ENCODE data around the gene RHOB. TPM values are rescaled to one million over a fixed set of nuclear protein-coding genes. Genes with fewer than 3 reads are reported as not detected.

The RHOB gene
- total RNA-seq, 1 donor from 2014 or later = 135 TPM

- Mint-ChIP-seq H3K9me3 (ENCODE audit: unreplicated experiment) (peaks cover 14% of the 10 kb centered on the region), H3K36me3 (ENCODE audit: unreplicated experiment) (no peaks in the 10 kb centered on the region), H3K27ac (ENCODE audit: unreplicated experiment) (peak overlapping the region; percentile 95), H3K4me3 (ENCODE audit: unreplicated experiment) (peak overlapping the region; percentile 86), H3K4me1 (ENCODE audit: low read depth, unreplicated experiment) (peaks cover 15% of the 10 kb centered on the region), H3K27me3 (ENCODE audit: unreplicated experiment) (peaks cover 23% of the 10 kb centered on the region)
- TF ChIP-seq, protein P1, sequence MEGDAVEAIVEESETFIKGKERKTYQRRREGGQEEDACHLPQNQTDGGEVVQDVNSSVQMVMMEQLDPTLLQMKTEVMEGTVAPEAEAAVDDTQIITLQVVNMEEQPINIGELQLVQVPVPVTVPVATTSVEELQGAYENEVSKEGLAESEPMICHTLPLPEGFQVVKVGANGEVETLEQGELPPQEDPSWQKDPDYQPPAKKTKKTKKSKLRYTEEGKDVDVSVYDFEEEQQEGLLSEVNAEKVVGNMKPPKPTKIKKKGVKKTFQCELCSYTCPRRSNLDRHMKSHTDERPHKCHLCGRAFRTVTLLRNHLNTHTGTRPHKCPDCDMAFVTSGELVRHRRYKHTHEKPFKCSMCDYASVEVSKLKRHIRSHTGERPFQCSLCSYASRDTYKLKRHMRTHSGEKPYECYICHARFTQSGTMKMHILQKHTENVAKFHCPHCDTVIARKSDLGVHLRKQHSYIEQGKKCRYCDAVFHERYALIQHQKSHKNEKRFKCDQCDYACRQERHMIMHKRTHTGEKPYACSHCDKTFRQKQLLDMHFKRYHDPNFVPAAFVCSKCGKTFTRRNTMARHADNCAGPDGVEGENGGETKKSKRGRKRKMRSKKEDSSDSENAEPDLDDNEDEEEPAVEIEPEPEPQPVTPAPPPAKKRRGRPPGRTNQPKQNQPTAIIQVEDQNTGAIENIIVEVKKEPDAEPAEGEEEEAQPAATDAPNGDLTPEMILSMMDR (IDR thresholded peaks at IDR 0.05; ENCODE audit: partially characterized antibody, unreplicated experiment) = no peak
- peak; percentile 48 for DNase-seq
These were observed 1.5 kb downstream of the RHOB start for GRCh38 chr2:20448246-20448976.

- Mint-ChIP-seq H3K9me3 (ENCODE audit: unreplicated experiment) (peaks cover 14% of the 10 kb centered on the region), H3K4me3 (ENCODE audit: unreplicated experiment) (peak overlapping the region; percentile 86)
These were observed 2.1 kb downstream of the RHOB start for GRCh38 chr2:20448977-20449306.

GRCh38 chr2:20449501-20450200 is 2.8 kb downstream of the RHOB start:
- Mint-ChIP-seq H3K36me3 (ENCODE audit: unreplicated experiment) (no peaks in the 10 kb centered on the region), H3K9me3 (ENCODE audit: unreplicated experiment) (peaks cover 14% of the 10 kb centered on the region), H3K27me3 (ENCODE audit: unreplicated experiment) (peaks cover 23% of the 10 kb centered on the region), H3K27ac (ENCODE audit: unreplicated experiment) (peak overlapping the region; percentile 35), H3K4me1 (ENCODE audit: low read depth, unreplicated experiment) (peaks cover 15% of the 10 kb centered on the region), H3K4me3 (ENCODE audit: unreplicated experiment) (peak overlapping the region; percentile 86)
- TF ChIP-seq, protein P1 (IDR thresholded peaks at IDR 0.05; ENCODE audit: partially characterized antibody, unreplicated experiment) = no peak
- no peak for DNase-seq

More at GRCh38 chr2:20448977-20449306, 2.1 kb downstream of the RHOB start:
- TF ChIP-seq, protein P1 (IDR thresholded peaks at IDR 0.05; ENCODE audit: partially characterized antibody, unreplicated experiment) = no peak
- H3K36me3 Mint-ChIP-seq (ENCODE audit: unreplicated experiment) = no peaks in the 10 kb centered on the region
- peaks cover 15% of the 10 kb centered on the region for H3K4me1 Mint-ChIP-seq (ENCODE audit: low read depth, unreplicated experiment)
- DNase-seq = no peak
- H3K27me3 Mint-ChIP-seq (ENCODE audit: unreplicated experiment) = peaks cover 23% of the 10 kb centered on the region
- peak overlapping the region; percentile 95 for H3K27ac Mint-ChIP-seq (ENCODE audit: unreplicated experiment)

DNA sequence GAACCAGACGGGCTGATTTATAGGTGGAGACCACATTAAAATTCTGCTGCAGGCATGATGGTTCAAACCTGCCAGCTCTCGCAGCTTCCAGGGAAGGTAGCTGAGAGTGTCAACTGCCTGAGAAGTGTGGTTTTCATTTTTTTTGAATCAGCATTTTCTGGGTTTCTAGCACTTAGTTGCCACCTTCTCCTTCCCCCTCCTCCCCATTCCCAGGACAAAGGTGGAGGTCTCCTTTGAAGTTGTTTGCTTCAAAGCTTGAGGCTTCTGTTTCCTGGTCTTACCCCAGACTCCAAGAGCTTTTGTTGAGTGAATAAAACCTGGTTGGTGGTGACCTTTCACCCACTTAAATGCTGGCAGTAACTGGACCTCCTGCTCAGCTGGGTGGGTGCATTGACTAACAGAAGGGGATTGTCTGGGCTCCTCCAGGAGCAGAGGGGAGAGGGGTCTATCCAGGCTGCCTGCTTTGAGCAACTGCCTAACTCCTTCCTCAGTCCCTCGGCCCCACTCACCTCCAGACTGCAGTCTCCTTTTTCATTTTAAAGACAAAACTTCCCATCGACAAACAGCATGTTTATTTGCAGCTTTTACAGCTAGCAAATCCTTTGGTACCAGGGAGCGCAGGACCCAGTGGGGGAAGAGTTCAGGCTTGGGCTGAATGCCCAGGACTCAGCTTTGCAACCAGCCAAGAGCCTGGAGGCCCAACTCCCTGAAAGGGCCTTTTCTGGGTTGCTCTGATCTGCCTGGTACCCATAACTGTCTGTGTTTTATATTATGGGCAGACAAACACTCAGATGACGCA is 3.5 kb downstream of the RHOB start:
- DNase-seq = peak; percentile 30
- peaks cover 15% of the 10 kb centered on the region for H3K4me1 Mint-ChIP-seq (ENCODE audit: low read depth, unreplicated experiment)
- peak overlapping the region; percentile 86 for H3K4me3 Mint-ChIP-seq (ENCODE audit: unreplicated experiment)
- peaks cover 23% of the 10 kb centered on the region for H3K27me3 Mint-ChIP-seq (ENCODE audit: unreplicated experiment)
- peaks cover 14% of the 10 kb centered on the region for H3K9me3 Mint-ChIP-seq (ENCODE audit: unreplicated experiment)
- TF ChIP-seq, protein P1 (IDR thresholded peaks at IDR 0.05; ENCODE audit: partially characterized antibody, unreplicated experiment) = no peak
- no peak overlapping the region for H3K27ac Mint-ChIP-seq (ENCODE audit: unreplicated experiment)
- no peaks in the 10 kb centered on the region for H3K36me3 Mint-ChIP-seq (ENCODE audit: unreplicated experiment)
